Effector memory CD4-positive, alpha-beta T cell (primary cell): ENCODE results near the gene RABL3.
"Not testable (repeated sequence)": the region's sequence is repeated elsewhere in the genome, so short reads cannot be mapped to it uniquely, and the experiment has no call there.

Experiments used
- DNase-seq, 3 donors: peaks; one replicate each; pipeline ENCODE4 v3.0.0-alpha.2; 2020
- H3K27ac ChIP-seq: 2 replicates; pipeline ENCODE4 v1.7.0; 2013; ENCODE audit warnings: mild to moderate bottlenecking, low read length, moderate library complexity; ENCODE audit not compliant: insufficient read depth, poor library complexity, severe bottlenecking
- H3K27me3 ChIP-seq: replicated peaks from 2 replicates; pipeline ENCODE4 v1.7.0; 2013; ENCODE audit warnings: mild to moderate bottlenecking, low read length; ENCODE audit not compliant: insufficient read depth, control insufficient read depth, poor library complexity, severe bottlenecking
- H3K36me3 ChIP-seq: 2 replicates; pipeline ENCODE4 v1.7.0; 2013; ENCODE audit warnings: mild to moderate bottlenecking, low read length, moderate library complexity; ENCODE audit not compliant: control insufficient read depth, insufficient read depth
- H3K4me1 ChIP-seq: 2 replicates; pipeline ENCODE4 v1.7.0; 2013; ENCODE audit warnings: low read length, mild to moderate bottlenecking; ENCODE audit not compliant: control insufficient read depth, insufficient read depth, poor library complexity, severe bottlenecking
- H3K4me3 ChIP-seq: 2 replicates; pipeline ENCODE4 v1.7.0; 2013; ENCODE audit warnings: low read length, low read depth, mild to moderate bottlenecking; ENCODE audit not compliant: insufficient read depth, poor library complexity, severe bottlenecking
- H3K9me3 ChIP-seq: 2 replicates; pipeline ENCODE4 v1.7.0; 2013; ENCODE audit warnings: mild to moderate bottlenecking, low read length, moderate library complexity; ENCODE audit not compliant: control insufficient read depth

Gene RABL3

GRCh38 chr3:120678331-120678947, 63.9 kb downstream of the RABL3 start:
- Histone ChIP-seq H3K9me3 (no peaks in the 10 kb centered on the region), H3K4me3 (no peak overlapping the region), H3K27me3 (no peaks in the 10 kb centered on the region), H3K36me3 (no peaks in the 10 kb centered on the region), H3K27ac (no peak overlapping the region), H3K4me1 (no peaks in the 10 kb centered on the region)
- no peak for DNase-seq

- not testable (repeated sequence) for DNase-seq, H3K36me3 ChIP-seq, H3K4me3 ChIP-seq, H3K9me3 ChIP-seq, H3K27me3 ChIP-seq, H3K4me1 ChIP-seq, H3K27ac ChIP-seq
These were observed 65.1 kb downstream of the RABL3 start for GRCh38 chr3:120677193-120677592.

- DNase-seq = no peak
- H3K4me3 ChIP-seq = no peak overlapping the region
These were observed 69.2 kb downstream of the RABL3 start for GRCh38 chr3:120673116-120673515.

GRCh38 chr3:120670576-120670975, 71.7 kb downstream of the RABL3 start:
- Histone ChIP-seq H3K9me3 (no peaks in the 10 kb centered on the region), H3K36me3 (no peaks in the 10 kb centered on the region), H3K27ac (no peak overlapping the region), H3K4me1 (no peaks in the 10 kb centered on the region), H3K4me3 (no peak overlapping the region), H3K27me3 (no peaks in the 10 kb centered on the region)
- no peak for DNase-seq

More at GRCh38 chr3:120673116-120673515, 69.2 kb downstream of the RABL3 start:
- H3K36me3 ChIP-seq = no peaks in the 10 kb centered on the region
- H3K9me3 ChIP-seq = no peaks in the 10 kb centered on the region
- no peaks in the 10 kb centered on the region for H3K4me1 ChIP-seq
- no peak overlapping the region for H3K27ac ChIP-seq
- no peaks in the 10 kb centered on the region for H3K27me3 ChIP-seq

- Histone ChIP-seq H3K27me3 (no peaks in the 10 kb centered on the region), H3K4me3 (no peak overlapping the region), H3K36me3 (no peaks in the 10 kb centered on the region), H3K9me3 (no peaks in the 10 kb centered on the region), H3K4me1 (no peaks in the 10 kb centered on the region), H3K27ac (no peak overlapping the region)
- DNase-seq = no peak
These were observed 77.4 kb downstream of the RABL3 start for GRCh38 chr3:120664926-120665325.

- H3K36me3 ChIP-seq = no peaks in the 10 kb centered on the region
- no peaks in the 10 kb centered on the region for H3K27me3 ChIP-seq
- no peaks in the 10 kb centered on the region for H3K9me3 ChIP-seq
- DNase-seq = no peak
- no peaks in the 10 kb centered on the region for H3K4me1 ChIP-seq
- H3K4me3 ChIP-seq = no peak overlapping the region
- no peak overlapping the region for H3K27ac ChIP-seq
These were observed 80.4 kb downstream of the RABL3 start for GRCh38 chr3:120661945-120662344.

GRCh38 chr3:120661106-120661905, 81.0 kb downstream of the RABL3 start:
- Histone ChIP-seq H3K4me3 (no peak overlapping the region), H3K27me3 (no peaks in the 10 kb centered on the region), H3K27ac (no peak overlapping the region), H3K9me3 (no peaks in the 10 kb centered on the region), H3K36me3 (no peaks in the 10 kb centered on the region), H3K4me1 (no peaks in the 10 kb centered on the region)
- DNase-seq = no peak

- no peak for DNase-seq
- Histone ChIP-seq H3K9me3 (no peaks in the 10 kb centered on the region), H3K4me1 (no peaks in the 10 kb centered on the region), H3K27ac (no peak overlapping the region), H3K4me3 (no peak overlapping the region), H3K36me3 (no peaks in the 10 kb centered on the region), H3K27me3 (no peaks in the 10 kb centered on the region)
These were observed 82.5 kb downstream of the RABL3 start for GRCh38 chr3:120659834-120660233.

- no peak overlapping the region for H3K4me3 ChIP-seq
These were observed 83.0 kb downstream of the RABL3 start for GRCh38 chr3:120659285-120659684.

GRCh38 chr3:120652896-120653545, 89.3 kb downstream of the RABL3 start:
- H3K27ac ChIP-seq = no peak overlapping the region
- H3K9me3 ChIP-seq = no peaks in the 10 kb centered on the region
- DNase-seq = no peak
- H3K27me3 ChIP-seq = no peaks in the 10 kb centered on the region
- no peaks in the 10 kb centered on the region for H3K4me1 ChIP-seq
- H3K4me3 ChIP-seq = no peak overlapping the region
- H3K36me3 ChIP-seq = no peaks in the 10 kb centered on the region

More at GRCh38 chr3:120659285-120659684, 83.0 kb downstream of the RABL3 start:
- no peaks in the 10 kb centered on the region for H3K9me3 ChIP-seq
- DNase-seq = no peak
- H3K4me1 ChIP-seq = no peaks in the 10 kb centered on the region
- no peaks in the 10 kb centered on the region for H3K27me3 ChIP-seq
- no peaks in the 10 kb centered on the region for H3K36me3 ChIP-seq
- no peak overlapping the region for H3K27ac ChIP-seq
